ENCODE measurements around the gene DLGAP4.

Gene DLGAP4

GRCh38 chr20:36284751-36285150, 21.4 kb upstream of the DLGAP4 start:
- Histone ChIP-seq H3K4me2 (ENCODE audit: low read length) (no peak overlapping the region), H3K27ac (ENCODE audit: low read depth, low read length) (no peak overlapping the region), H4K20me1 (ENCODE audit: control insufficient read depth, insufficient read depth, low read depth, low read length) (no peaks in the 10 kb centered on the region; the same call in 1 of the 2 replicates), H3K4me3 (ENCODE audit: low read length) (no peak overlapping the region), H3F3A (ENCODE audit: control insufficient read depth, insufficient read depth) (no peaks in the 10 kb centered on the region), H3K9me2 (replicated peaks; ENCODE audit: control insufficient read depth, low read length) (no peaks in the 10 kb centered on the region), H3K36me3 (ENCODE audit: control insufficient read depth, low read length) (no peaks in the 10 kb centered on the region), H3K27me3 (ENCODE audit: control insufficient read depth, low read length) (peaks cover 8% of the 10 kb centered on the region), H3K79me2 (ENCODE audit: control insufficient read depth, low read length) (no peaks in the 10 kb centered on the region), H3K4me1 (ENCODE audit: control insufficient read depth, low read length) (no peaks in the 10 kb centered on the region), H3K9me3 (ENCODE audit: control insufficient read depth, insufficient read depth, low read length) (no peaks in the 10 kb centered on the region)
- TF ChIP-seq, protein P1, sequence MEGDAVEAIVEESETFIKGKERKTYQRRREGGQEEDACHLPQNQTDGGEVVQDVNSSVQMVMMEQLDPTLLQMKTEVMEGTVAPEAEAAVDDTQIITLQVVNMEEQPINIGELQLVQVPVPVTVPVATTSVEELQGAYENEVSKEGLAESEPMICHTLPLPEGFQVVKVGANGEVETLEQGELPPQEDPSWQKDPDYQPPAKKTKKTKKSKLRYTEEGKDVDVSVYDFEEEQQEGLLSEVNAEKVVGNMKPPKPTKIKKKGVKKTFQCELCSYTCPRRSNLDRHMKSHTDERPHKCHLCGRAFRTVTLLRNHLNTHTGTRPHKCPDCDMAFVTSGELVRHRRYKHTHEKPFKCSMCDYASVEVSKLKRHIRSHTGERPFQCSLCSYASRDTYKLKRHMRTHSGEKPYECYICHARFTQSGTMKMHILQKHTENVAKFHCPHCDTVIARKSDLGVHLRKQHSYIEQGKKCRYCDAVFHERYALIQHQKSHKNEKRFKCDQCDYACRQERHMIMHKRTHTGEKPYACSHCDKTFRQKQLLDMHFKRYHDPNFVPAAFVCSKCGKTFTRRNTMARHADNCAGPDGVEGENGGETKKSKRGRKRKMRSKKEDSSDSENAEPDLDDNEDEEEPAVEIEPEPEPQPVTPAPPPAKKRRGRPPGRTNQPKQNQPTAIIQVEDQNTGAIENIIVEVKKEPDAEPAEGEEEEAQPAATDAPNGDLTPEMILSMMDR (IDR thresholded peaks at IDR 0.05; ENCODE audit: low read depth, low read length, poor library complexity, severe bottlenecking) = no peak
- TF ChIP-seq EZH2phosphoT487 (IDR thresholded peaks at IDR 0.05; ENCODE audit: borderline replicate concordance, low read length) = no peak

- no peaks in the 10 kb centered on the region for H3K79me2 ChIP-seq (ENCODE audit: control insufficient read depth, low read length)
- TF ChIP-seq, protein P1 (IDR thresholded peaks at IDR 0.05; ENCODE audit: low read depth, low read length, poor library complexity, severe bottlenecking) = no peak
- no peak for TF ChIP-seq EZH2phosphoT487 (IDR thresholded peaks at IDR 0.05; ENCODE audit: borderline replicate concordance, low read length)
- no peak overlapping the region for H3K4me3 ChIP-seq (ENCODE audit: low read length)
- H4K20me1 ChIP-seq (ENCODE audit: control insufficient read depth, insufficient read depth, low read depth, low read length) = no peaks in the 10 kb centered on the region; the same call in 1 of the 2 replicates
- H3K9me3 ChIP-seq (ENCODE audit: control insufficient read depth, insufficient read depth, low read length) = no peaks in the 10 kb centered on the region
- peaks cover 8% of the 10 kb centered on the region for H3K27me3 ChIP-seq (ENCODE audit: control insufficient read depth, low read length)
- no peak overlapping the region for H3K4me2 ChIP-seq (ENCODE audit: low read length)
- H3K27ac ChIP-seq (ENCODE audit: low read depth, low read length) = no peak overlapping the region
- no peaks in the 10 kb centered on the region for H3F3A ChIP-seq (ENCODE audit: control insufficient read depth, insufficient read depth)
- H3K36me3 ChIP-seq (ENCODE audit: control insufficient read depth, low read length) = no peaks in the 10 kb centered on the region
- no peaks in the 10 kb centered on the region for H3K4me1 ChIP-seq (ENCODE audit: control insufficient read depth, low read length)
- H3K9me2 ChIP-seq (replicated peaks; ENCODE audit: control insufficient read depth, low read length) = no peaks in the 10 kb centered on the region
Observed at GRCh38 chr20:36285746-36286447, 20.2 kb upstream of the DLGAP4 start.

DNA sequence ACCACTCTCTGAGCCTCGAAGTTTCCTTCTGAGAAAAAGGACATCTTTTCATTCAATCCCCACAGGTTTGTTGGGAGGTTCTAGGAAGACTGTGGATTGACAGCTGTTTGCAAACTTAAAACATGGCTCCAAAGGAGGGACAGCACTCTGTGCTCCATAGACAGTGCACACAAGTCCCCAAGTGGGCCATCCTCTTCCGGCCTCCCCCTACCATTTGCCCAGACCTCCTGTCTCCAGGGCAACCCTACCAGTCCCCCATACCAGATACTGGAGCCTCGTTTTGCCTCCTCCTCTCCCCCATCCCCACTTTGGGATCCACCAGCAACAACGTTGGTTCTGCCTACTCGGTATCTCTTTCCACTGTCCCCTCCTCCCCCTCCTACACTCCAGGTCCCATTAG, 8.5 kb upstream of the DLGAP4 start:
- no peak for TF ChIP-seq EZH2phosphoT487 (IDR thresholded peaks at IDR 0.05; ENCODE audit: borderline replicate concordance, low read length)
- TF ChIP-seq, protein P1 (IDR thresholded peaks at IDR 0.05; ENCODE audit: low read depth, low read length, poor library complexity, severe bottlenecking) = no peak
- Histone ChIP-seq H3K79me2 (ENCODE audit: control insufficient read depth, low read length) (no peaks in the 10 kb centered on the region), H3K9me2 (replicated peaks; ENCODE audit: control insufficient read depth, low read length) (no peaks in the 10 kb centered on the region), H4K20me1 (ENCODE audit: control insufficient read depth, insufficient read depth, low read depth, low read length) (no peaks in the 10 kb centered on the region), H3K4me1 (ENCODE audit: control insufficient read depth, low read length) (no peaks in the 10 kb centered on the region), H3F3A (ENCODE audit: control insufficient read depth, insufficient read depth) (no peaks in the 10 kb centered on the region), H3K27ac (ENCODE audit: low read depth, low read length) (no peak overlapping the region), H3K9me3 (ENCODE audit: control insufficient read depth, insufficient read depth, low read length) (no peaks in the 10 kb centered on the region), H3K4me2 (ENCODE audit: low read length) (no peak overlapping the region), H3K4me3 (ENCODE audit: low read length) (no peak overlapping the region), H3K27me3 (ENCODE audit: control insufficient read depth, low read length) (peaks cover 10% of the 10 kb centered on the region), H3K36me3 (ENCODE audit: control insufficient read depth, low read length) (no peaks in the 10 kb centered on the region)

All from DOHH2 (cell line).